Astrocyte of the hippocampus (primary cell): ENCODE results near the gene CLASRP.
A peak's percentile ranks its signal among the peaks of the same experiment; 100 is the strongest.

Source experiments
- DNase-seq: peaks from one replicate; pipeline ENCODE4 v3.0.0; 2011; ENCODE audit warnings: low read depth, low spot score

Gene CLASRP

GRCh38 chr19:45061965-45062364 is 23.1 kb downstream of the CLASRP start:
- no peak for DNase-seq

- no peak for DNase-seq
Measured at GRCh38 chr19:45063851-45064801, 25.3 kb downstream of the CLASRP start.

GRCh38 chr19:45066921-45067661 is 28.2 kb downstream of the CLASRP start:
- DNase-seq = no peak

- DNase-seq = no peak
Measured at GRCh38 chr19:45068041-45068440, 29.2 kb downstream of the CLASRP start.

- peak; percentile 26 for DNase-seq
Measured at GRCh38 chr19:45069056-45069455, 30.2 kb downstream of the CLASRP start.

- no peak for DNase-seq
Measured at GRCh38 chr19:45070214-45070613, 31.4 kb downstream of the CLASRP start.

- no peak for DNase-seq
Measured at GRCh38 chr19:45070861-45071544, 32.2 kb downstream of the CLASRP start.

GRCh38 chr19:45071545-45071938 is 32.7 kb downstream of the CLASRP start:
- DNase-seq = no peak

- DNase-seq = no peak
Measured at GRCh38 chr19:45071969-45072790, 33.3 kb downstream of the CLASRP start.

GRCh38 chr19:45074744-45075300 is 36.0 kb downstream of the CLASRP start:
- DNase-seq = peak; percentile 9

GRCh38 chr19:45075301-45076028 is 36.6 kb downstream of the CLASRP start:
- DNase-seq = peak; percentile 62

GRCh38 chr19:45076029-45076850 is 37.4 kb downstream of the CLASRP start, which contains the start of gene ZNF296:
TSS of gene ZNF296 (minus strand) at chr19:45076478. CDS start at chr19:45076373, 105 bp downstream.
- peak; percentile 70 for DNase-seq

- no peak for DNase-seq
Measured at GRCh38 chr19:45076851-45077730, 38.2 kb downstream of the CLASRP start.

- no peak for DNase-seq
Measured at GRCh38 chr19:45078390-45079062, 39.7 kb downstream of the CLASRP start.

GRCh38 chr19:45079063-45079910 is 40.4 kb downstream of the CLASRP start, which contains the start of gene GEMIN7:
TSS of gene GEMIN7 (plus strand) at chr19:45079260. CDS start at chr19:45090115, 10,855 bp downstream.
- peak; percentile 92 for DNase-seq

GRCh38 chr19:45079911-45080370 is 41.1 kb downstream of the CLASRP start:
- peak; percentile 29 for DNase-seq
